ENCODE results near the gene MED12L.

Gene MED12L

GRCh38 chr3:151091685-151092345 lies 6.4 kb downstream of the MED12L start:
- DNase-seq = no peak

- no peak for DNase-seq
These were observed 7.7 kb downstream of the MED12L start for GRCh38 chr3:151093148-151093547.

- DNase-seq = no peak
These were observed 8.4 kb downstream of the MED12L start for GRCh38 chr3:151093905-151094304.

GRCh38 chr3:151096716-151097115 lies 11.3 kb downstream of the MED12L start:
- DNase-seq = no peak

GRCh38 chr3:151100076-151100475 lies 14.6 kb downstream of the MED12L start:
- no peak for DNase-seq

GRCh38 chr3:151101270-151101969 lies 16.0 kb downstream of the MED12L start:
- DNase-seq = no peak

GRCh38 chr3:151106311-151106710 lies 20.8 kb downstream of the MED12L start:
- DNase-seq = no peak

GRCh38 chr3:151107177-151107576 lies 21.7 kb downstream of the MED12L start:
- no peak for DNase-seq

GRCh38 chr3:151107701-151108100 lies 22.2 kb downstream of the MED12L start:
- no peak for DNase-seq

GRCh38 chr3:151109286-151109800 lies 23.9 kb downstream of the MED12L start:
- no peak for DNase-seq

- no peak for DNase-seq
These were observed 27.3 kb downstream of the MED12L start for GRCh38 chr3:151112731-151113130.

- DNase-seq = no peak
These were observed 27.9 kb downstream of the MED12L start for GRCh38 chr3:151113343-151113742.

GRCh38 chr3:151117047-151117446 lies 31.6 kb downstream of the MED12L start:
- DNase-seq = no peak

GRCh38 chr3:151119188-151119587 lies 33.7 kb downstream of the MED12L start:
- DNase-seq = no peak

GRCh38 chr3:151120409-151120808 lies 34.9 kb downstream of the MED12L start:
- DNase-seq = no peak

- DNase-seq = no peak
These were observed 35.6 kb downstream of the MED12L start for GRCh38 chr3:151121016-151121415.

GRCh38 chr3:151123827-151124226 lies 38.4 kb downstream of the MED12L start:
- DNase-seq = no peak

GRCh38 chr3:151124476-151124875 lies 39.0 kb downstream of the MED12L start:
- no peak for DNase-seq

GRCh38 chr3:151130428-151130827 lies 45.0 kb downstream of the MED12L start:
- no peak for DNase-seq

- no peak for DNase-seq
These were observed 47.7 kb downstream of the MED12L start for GRCh38 chr3:151133175-151133574.

- peak; percentile 74 to 88 for DNase-seq
These were observed 48.5 kb downstream of the MED12L start for GRCh38 chr3:151133917-151134450.

GRCh38 chr3:151135541-151136337 lies 50.3 kb downstream of the MED12L start:
- no peak for DNase-seq

GRCh38 chr3:151142929-151143328 lies 57.5 kb downstream of the MED12L start:
- no peak for DNase-seq

All from inflammatory macrophage treated with lipopolysaccharide for 1 hour (primary cell).